IMR-90 (cell line): ENCODE results near the gene GAS7. TPM values are rescaled to one million over a fixed set of nuclear protein-coding genes. Genes with fewer than 3 reads are reported as not detected.

Source experiments
- ATAC-seq: fragments of 200-7000 bp; cut with Tn5 transposase; 2 replicates; pipeline ENCODE4 v1.9.1; 2020; ENCODE audit warnings: low read depth, mild to moderate bottlenecking, moderate library complexity
- BruUV-seq: library from RNA; stranded (reverse); fragments of 400-500 nt; replicated peaks from 2 replicates; lab custom pipeline; 2021; lab: Mats Ljungman, UMichigan
- CTCF ChIA-PET: fragments of 300-600 bp; formaldehyde crosslinking; extraction: SDS; loops from one replicate; lab custom pipeline; 2021; ENCODE audit warnings: antibody characterized with exemption; lab: Yijun Ruan, JAX
- POLR2A ChIA-PET: fragments of 300-600 bp; sonication (Branson Sonifier 250); formaldehyde crosslinking; loops from one replicate; lab custom pipeline; 2022; ENCODE audit warnings: antibody characterized with exemption; ENCODE audit not compliant: unreplicated experiment; lab: Charles Lee
- DNase-seq: peaks from one replicate; pipeline ENCODE4 v3.0.0; 2013
- H2AFZ ChIP-seq: replicated peaks from 2 replicates; pipeline ENCODE3; 2013; ENCODE audit warnings: low read length, mild to moderate bottlenecking; ENCODE audit not compliant: poor library complexity
- H2AK5ac ChIP-seq: 2 replicates; pipeline ENCODE4 v1.6.1; 2013; ENCODE audit warnings: low read depth, low read length, inconsistent platforms
- H2AK9ac ChIP-seq: replicated peaks from 2 replicates; pipeline ENCODE3; 2013; ENCODE audit warnings: mild to moderate bottlenecking, low read depth, low read length, moderate library complexity; ENCODE audit not compliant: poor library complexity
- H2BK120ac ChIP-seq: 2 replicates; pipeline ENCODE4 v1.6.1; 2013; ENCODE audit warnings: low read depth, low read length, inconsistent platforms
- H2BK15ac ChIP-seq: 3 replicates; pipeline ENCODE4 v1.6.1; 2013; ENCODE audit warnings: low read depth, low read length, inconsistent platforms
- H2BK20ac ChIP-seq: 2 replicates; pipeline ENCODE4 v1.6.1; 2013; ENCODE audit warnings: low read depth, mild to moderate bottlenecking, inconsistent platforms, low read length, moderate library complexity
- H2BK5ac ChIP-seq: 2 replicates; pipeline ENCODE4 v1.6.1; 2013; ENCODE audit warnings: mild to moderate bottlenecking, low read depth, low read length, inconsistent platforms; ENCODE audit not compliant: poor library complexity, severe bottlenecking
- H3K14ac ChIP-seq: replicated peaks from 2 replicates; pipeline ENCODE4 v1.6.1; 2013; ENCODE audit warnings: low read depth, low read length, inconsistent platforms
- H3K18ac ChIP-seq: 2 replicates; pipeline ENCODE4 v1.6.1; 2013; ENCODE audit warnings: low read depth, low read length, control low read depth
- H3K23ac ChIP-seq: 2 replicates; pipeline ENCODE4 v1.6.1; 2013; ENCODE audit warnings: low read depth, low read length, inconsistent platforms
- H3K27ac ChIP-seq: 2 replicates; pipeline ENCODE4 v1.5.1; 2013; ENCODE audit warnings: mild to moderate bottlenecking, control low read depth, low read length; ENCODE audit not compliant: insufficient read depth
- H3K27me3 ChIP-seq: 2 replicates; pipeline ENCODE4 v1.6.1; 2013; ENCODE audit warnings: low read length; ENCODE audit not compliant: control insufficient read depth, insufficient read depth
- H3K36me3 ChIP-seq: 2 replicates; pipeline ENCODE4 v1.6.1; 2013; ENCODE audit warnings: low read length, mixed read lengths; ENCODE audit not compliant: control insufficient read depth, insufficient read depth
- H3K4ac ChIP-seq: 2 replicates; pipeline ENCODE4 v1.6.1; 2013; ENCODE audit warnings: low read depth, low read length, inconsistent platforms
- H3K4me1 ChIP-seq: 2 replicates; pipeline ENCODE4 v1.6.1; 2013; ENCODE audit warnings: low read length, mixed read lengths; ENCODE audit not compliant: control insufficient read depth, insufficient read depth
- H3K4me2 ChIP-seq: 2 replicates; pipeline ENCODE4 v1.6.1; 2013; ENCODE audit warnings: low read depth, mild to moderate bottlenecking, control low read depth, low read length, moderate library complexity
- H3K4me3 ChIP-seq: 2 replicates; pipeline ENCODE4 v1.5.1; 2013; ENCODE audit warnings: low read depth, mild to moderate bottlenecking, control low read depth, low read length, moderate library complexity; ENCODE audit not compliant: insufficient read depth
- H3K56ac ChIP-seq: 2 replicates; pipeline ENCODE4 v1.6.1; 2013; ENCODE audit warnings: low read length, inconsistent platforms; ENCODE audit not compliant: insufficient read depth; ENCODE audit errors: extremely low read depth
- H3K79me1 ChIP-seq, 2 experiments: 2 replicates each; pipeline ENCODE4 v1.6.1; 2013; ENCODE audit warnings: low read length in 2 of 2, inconsistent platforms in 1 of 2, low read depth in 1 of 2
- H3K9ac ChIP-seq: 2 replicates; pipeline ENCODE4 v1.6.1; 2013; ENCODE audit warnings: low read depth, low read length, control low read depth
- H3K9me1 ChIP-seq: 2 replicates; pipeline ENCODE4 v1.6.1; 2013; ENCODE audit warnings: low read length, inconsistent platforms; ENCODE audit not compliant: insufficient read depth
- H3K9me3 ChIP-seq: 2 replicates; pipeline ENCODE4 v1.6.1; 2013; ENCODE audit warnings: low read length; ENCODE audit not compliant: control insufficient read depth, insufficient read depth
- H4K20me1 ChIP-seq: 2 replicates; pipeline ENCODE4 v1.6.1; 2013; ENCODE audit warnings: low read length, inconsistent platforms; ENCODE audit not compliant: insufficient read depth
- H4K5ac ChIP-seq: 2 replicates; pipeline ENCODE4 v1.6.1; 2013; ENCODE audit warnings: mild to moderate bottlenecking, low read depth, low read length, control low read depth
- H4K8ac ChIP-seq, 2 experiments: 2 replicates each; pipeline ENCODE4 v1.6.1; 2013; ENCODE audit warnings: low read depth in 2 of 2, low read length in 2 of 2, control low read depth in 1 of 2, inconsistent platforms in 1 of 2
- H4K91ac ChIP-seq: 2 replicates; pipeline ENCODE4 v1.6.1; 2013; ENCODE audit warnings: low read depth, low read length, inconsistent platforms; ENCODE audit not compliant: insufficient read depth
- ELK1 ChIP-seq: fragments of 150-350 bp; IDR thresholded peaks from 2 replicates; pipeline ENCODE4 v1.6.1; 2016; ENCODE audit warnings: low read depth, mild to moderate bottlenecking, low read length, moderate library complexity, borderline replicate concordance
- FOS ChIP-seq: fragments of 150-350 bp; IDR thresholded peaks from 2 replicates; pipeline ENCODE4 v1.6.1; 2016; ENCODE audit warnings: low read depth, low read length
- MAZ ChIP-seq: IDR thresholded peaks from 2 replicates; pipeline ENCODE4 v1.6.1; 2012; ENCODE audit warnings: low read depth, mild to moderate bottlenecking, low read length, improper control_type of control experiment, moderate library complexity, borderline replicate concordance
- MXI1 ChIP-seq: IDR thresholded peaks from 2 replicates; pipeline ENCODE4 v1.6.1; 2012; ENCODE audit warnings: low read depth, mild to moderate bottlenecking, low read length, moderate library complexity, borderline replicate concordance
- POLR2A ChIP-seq: IDR thresholded peaks from 2 replicates; pipeline ENCODE4 v1.6.1; 2012; ENCODE audit warnings: mild to moderate bottlenecking, low read depth, low read length
- RCOR1 ChIP-seq: IDR thresholded peaks from 2 replicates; pipeline ENCODE4 v1.6.1; 2012; ENCODE audit warnings: mild to moderate bottlenecking, low read length, improper control_type of control experiment; ENCODE audit not compliant: insufficient replicate concordance
- SMC3 ChIP-seq: fragments of 150-350 bp; IDR thresholded peaks from 2 replicates; pipeline ENCODE4 v1.6.1; 2016; ENCODE audit warnings: low read depth, mild to moderate bottlenecking, antibody characterized with exemption, low read length, moderate library complexity
- USF2 ChIP-seq: fragments of 150-350 bp; IDR thresholded peaks from 2 replicates; pipeline ENCODE4 v1.6.1; 2017; ENCODE audit warnings: mild to moderate bottlenecking, antibody characterized with exemption, low read length, low read depth
- WGBS, 2 experiments: methylation state at CpG; one replicate each; pipeline versions ENCODE4 v1.1.5 to v1.1.7; 2013; ENCODE audit warnings: missing lambda C conversion rate in 2 of 2; ENCODE audit not compliant: insufficient read length in 1 of 2; ENCODE audit errors: extremely low coverage in 2 of 2; 5-methylcytosine and 5-hydroxymethylcytosine counted together
- dilution Hi-C: fragments of 300-500 bp; cut with HindIII; formaldehyde crosslinking; loops from one replicate; pipeline ENCODE4 v1.14.3; 2018; ENCODE audit warnings: low sequenced_read_pairs; ENCODE audit not compliant: unreplicated experiment
- in situ Hi-C: fragments of 300-500 bp; cut with MboI; formaldehyde crosslinking; loops from 3 replicates; pipeline ENCODE4 v1.14.3; 2019; ENCODE audit warnings: low sequenced_read_pairs, inconsistent platforms, mixed read lengths
- intact Hi-C: fragments of 100-400 bp; cut with micrococcal nuclease; formaldehyde crosslinking; loops from 2 replicates; pipeline ENCODE4 v1.10.0; 2022
- polyA plus RNA-seq, 3 experiments: library from polyadenylated mRNA; depleted of rRNA; stranded (reverse); fragments of >200 nt; gene quantifications; 2 replicates each; pipeline ENCODE4 v1.2.3, GENCODE V29; 2012; ENCODE audit warnings: low replicate concordance in 1 of 3
- total RNA-seq: library from RNA; depleted of rRNA; stranded (reverse); fragments of >200 nt; gene quantifications from 2 replicates; pipeline ENCODE4 v1.2.3, GENCODE V29; 2012

Gene GAS7
- total and polyA plus RNA-seq, 2 of the 4 experiments (the other 2 are of a cell fraction), result 4.6 to 5.0 TPM

GRCh38 chr17:10130263-10130662 lies 68.1 kb downstream of the GAS7 start:
- Histone ChIP-seq H2BK20ac (peak overlapping the region; percentile 56), H3K9me1 (peaks cover 21% of the 10 kb centered on the region), H3K27ac (no peak overlapping the region), H2BK15ac (no peak overlapping the region), H3K36me3 (no peaks in the 10 kb centered on the region), H2BK120ac (peak overlapping the region; percentile 23; the same call in 1 of the 2 replicates), H3K27me3 (no peaks in the 10 kb centered on the region), H4K8ac (peak overlapping the region in 1 of 2 experiments; percentile 6; a peak in 1 of 4 replicates), H4K5ac (no peak overlapping the region), H3K79me1 (peaks cover 0 to 20% of the 10 kb centered on the region in 2 experiments; a peak in 1 of 4 replicates), H3K56ac (no peak overlapping the region), H3K14ac (0 out of 2 replicates have a peak overlapping the region, but pooled peaks have one; percentile 40), H2AK9ac (no peak overlapping the region), H2AK5ac (no peak overlapping the region), H2BK5ac (peak overlapping the region; percentile 53), H3K9ac (no peak overlapping the region), H2AFZ (no peak overlapping the region), H3K4ac (peak overlapping the region; percentile 35; the same call in 1 of the 2 replicates), H4K91ac (peak overlapping the region; percentile 10; the same call in 1 of the 2 replicates), H3K4me3 (no peak overlapping the region), H4K20me1 (no peaks in the 10 kb centered on the region), H3K23ac (peak overlapping the region; percentile 12; the same call in 1 of the 2 replicates), H3K9me3 (no peaks in the 10 kb centered on the region), H3K18ac (no peak overlapping the region; the same call in 1 of the 2 replicates), H3K4me2 (no peak overlapping the region), H3K4me1 (peaks cover 33% of the 10 kb centered on the region)
- ATAC-seq, result no peak
- peak; percentile 44 for DNase-seq
- ChIA-PET CTCF (interaction anchor here (1.0 kb wide), 1 partner anchor 161 kb away, joined by 3 read pairs; no protein-coding TSS in a partner anchor), POLR2A (no interaction called here)
- WGBS, 2 experiments, result no CpG with 5 or more reads among the region's 5 CpGs
- no peak for TF ChIP-seq SMC3
- no peak for TF ChIP-seq ELK1
- TF ChIP-seq MXI1, result no peak
- no peak for TF ChIP-seq FOS
- TF ChIP-seq USF2, result peak; percentile 43; the same call in 1 of the 2 replicates
- TF ChIP-seq MAZ, result no peak
- TF ChIP-seq POLR2A, result no peak
- TF ChIP-seq RCOR1, result no peak
- in situ Hi-C loops, result no loop called here
- intact Hi-C loops, result no loop called here
- dilution Hi-C loops, result no loop called here
- BruUV-seq, result no TSS peak
